Endodermal cell (in vitro differentiated cells): Measurements from ENCODE around the gene EEF1AKMT4. TPM values are rescaled to one million over a fixed set of nuclear protein-coding genes. Genes with fewer than 3 reads are reported as not detected.

Experiments
- DNase-seq: peaks from one replicate; pipeline ENCODE4 v3.0.0-alpha.2; 2017
- H3K27ac ChIP-seq: 2 replicates; pipeline ENCODE4 v1.5.1; 2013; ENCODE audit warnings: mild to moderate bottlenecking, low read depth, low read length, moderate library complexity
- H3K27me3 ChIP-seq: 2 replicates; pipeline ENCODE4 v1.6.1; 2013; ENCODE audit warnings: mild to moderate bottlenecking, low read length, moderate library complexity; ENCODE audit not compliant: insufficient read depth, control insufficient read depth, poor library complexity, severe bottlenecking
- H3K36me3 ChIP-seq: 2 replicates; pipeline ENCODE4 v1.7.0; 2013; ENCODE audit warnings: mild to moderate bottlenecking, low read length, moderate library complexity; ENCODE audit not compliant: control insufficient read depth, insufficient read depth
- H3K4me1 ChIP-seq: one replicate; pipeline ENCODE4 v1.7.0; 2013; ENCODE audit warnings: low read length; ENCODE audit not compliant: control insufficient read depth, insufficient read depth
- H3K4me3 ChIP-seq: 2 replicates; pipeline ENCODE4 v1.5.1; 2013; ENCODE audit warnings: mild to moderate bottlenecking, low read length, moderate library complexity
- H3K9ac ChIP-seq: 2 replicates; pipeline ENCODE4 v1.6.1; 2013; ENCODE audit warnings: mild to moderate bottlenecking, low read length, moderate library complexity; ENCODE audit not compliant: poor library complexity, severe bottlenecking; ENCODE audit errors: extremely low read depth
- H3K9me3 ChIP-seq: 2 replicates; pipeline ENCODE4 v1.6.1; 2013; ENCODE audit warnings: mild to moderate bottlenecking, low read length, moderate library complexity; ENCODE audit not compliant: control insufficient read depth
- H3K27ac Mint-ChIP-seq: 2 replicates; pipeline ENCODE4 v1.8.0; 2020; ENCODE audit warnings: mixed read lengths
- H3K27me3 Mint-ChIP-seq: 2 replicates; pipeline ENCODE4 v1.8.0; 2021; ENCODE audit warnings: mild to moderate bottlenecking, mixed read lengths; ENCODE audit not compliant: insufficient read depth
- H3K36me3 Mint-ChIP-seq: 2 replicates; pipeline ENCODE4 v1.8.0; 2020; ENCODE audit warnings: low read depth, mixed read lengths
- H3K4me1 Mint-ChIP-seq: 2 replicates; pipeline ENCODE4 v1.8.0; 2020; ENCODE audit warnings: mixed read lengths
- H3K4me3 Mint-ChIP-seq: 2 replicates; pipeline ENCODE4 v1.8.0; 2020; ENCODE audit warnings: mild to moderate bottlenecking, moderate library complexity, mixed read lengths
- H3K9me3 Mint-ChIP-seq: 2 replicates; pipeline ENCODE4 v1.8.0; 2020; ENCODE audit warnings: mild to moderate bottlenecking, mixed read lengths
- CTCF ChIP-seq: fragments of 200-600 bp; sonication (generic); conservative IDR thresholded peaks from 2 replicates; pipeline ENCODE4 v1.5.0; 2021; ENCODE audit warnings: antibody characterized with exemption, mild to moderate bottlenecking
- WGBS, 2 experiments: methylation state at CpG; one replicate each; pipeline versions ENCODE4 v1.1.5 to v1.1.7; 2013; ENCODE audit warnings: missing lambda C conversion rate in 2 of 2, mixed read lengths in 1 of 2; ENCODE audit not compliant: insufficient coverage in 1 of 2, insufficient read length in 1 of 2; 5-methylcytosine and 5-hydroxymethylcytosine counted together
- total RNA-seq, 2 donors: library from RNA; stranded (reverse); fragmentation: NEBNext Ultra II Directional in 1 of 2; extraction: Animal tissue kit (Norgen Biotek cat#: 25700) in 1 of 2; gene quantifications; 2 replicates in 1 of 2; 3 replicates in 1 of 2; pipeline ENCODE4 v1.2.1, GENCODE V29; 2021

EEF1AKMT4 gene
- total RNA-seq, 2 donors from 2014 or later: 4.5 to 5.2 TPM

GRCh38 chr3:184227481-184227935, 22.0 kb upstream of the EEF1AKMT4 start:
- Mint-ChIP-seq H3K36me3 (no peaks in the 10 kb centered on the region), H3K27ac (no peak overlapping the region), H3K4me3 (no peak overlapping the region), H3K4me1 (peaks cover 2% of the 10 kb centered on the region), H3K9me3 (no peaks in the 10 kb centered on the region), H3K27me3 (peaks cover 73% of the 10 kb centered on the region)
- Histone ChIP-seq H3K27ac (no peak overlapping the region), H3K4me1 (no peaks in the 10 kb centered on the region), H3K36me3 (no peaks in the 10 kb centered on the region), H3K9ac (no peak overlapping the region), H3K27me3 (peaks cover 81% of the 10 kb centered on the region), H3K4me3 (no peak overlapping the region), H3K9me3 (no peaks in the 10 kb centered on the region)
- peak; percentile 86 for DNase-seq
- WGBS, 2 experiments: 78 to 100% methylated on average over 1 to 2 of the region's 2 CpGs
- peak; percentile 97 for TF ChIP-seq CTCF

GRCh38 chr3:184228376-184229137, 20.9 kb upstream of the EEF1AKMT4 start:
- no peak overlapping the region for H3K9ac ChIP-seq
- Mint-ChIP-seq H3K27ac (no peak overlapping the region), H3K9me3 (no peaks in the 10 kb centered on the region), H3K27me3 (peaks cover 81% of the 10 kb centered on the region), H3K4me3 (peak overlapping the region; percentile 45), H3K36me3 (no peaks in the 10 kb centered on the region), H3K4me1 (peaks cover 2% of the 10 kb centered on the region)
- peaks cover 91% of the 10 kb centered on the region for H3K27me3 ChIP-seq
- no peaks in the 10 kb centered on the region for H3K36me3 ChIP-seq
- no peak overlapping the region for H3K4me3 ChIP-seq
- DNase-seq: peak; percentile 56
- H3K4me1 ChIP-seq: no peaks in the 10 kb centered on the region
- no peak for TF ChIP-seq CTCF
- H3K9me3 ChIP-seq: no peaks in the 10 kb centered on the region
- WGBS, 2 experiments: 50 to 67% methylated on average over 3 to 12 of the region's 12 CpGs
- H3K27ac ChIP-seq: no peak overlapping the region

- WGBS, 2 experiments: 1% methylated on average over 37 to 66 of the region's 66 CpGs
- H3K9ac ChIP-seq: no peak within 1 kb of the TSS
- Mint-ChIP-seq H3K36me3 (no peaks in the 10 kb centered on the region), H3K27ac (no peak within 1 kb of the TSS), H3K4me1 (peaks cover 2% of the 10 kb centered on the region), H3K27me3 (peaks cover 84% of the 10 kb centered on the region), H3K4me3 (peak within 1 kb of the TSS; percentile 45), H3K9me3 (no peaks in the 10 kb centered on the region)
- DNase-seq: peak; percentile 90
- H3K4me3 ChIP-seq: peak within 1 kb of the TSS; percentile 73
- H3K27ac ChIP-seq: no peak within 1 kb of the TSS
- no peaks in the 10 kb centered on the region for H3K4me1 ChIP-seq
- no peaks in the 10 kb centered on the region for H3K9me3 ChIP-seq
- peak; percentile 61 for TF ChIP-seq CTCF
- H3K36me3 ChIP-seq: no peaks in the 10 kb centered on the region
- peaks cover 94% of the 10 kb centered on the region for H3K27me3 ChIP-seq
These were observed 19.9 kb upstream of the EEF1AKMT4 start, which contains the start of gene VWA5B2 for GRCh38 chr3:184229394-184230080. Gene VWA5B2, plus strand, starts transcription at chr3:184229585. Its CDS starts 944 bp downstream, at chr3:184230529.
